HG03571 (cell line): Measurements from ENCODE around the gene DOK7.
"Not testable (repeated sequence)": the region's sequence is repeated elsewhere in the genome, so short reads cannot be mapped to it uniquely, and the experiment has no call there.

Source experiments
- ATAC-seq: cut with Tn5 transposase; IDR thresholded peaks from one replicate; pipeline ENCODE4 v1.9.1; 2021; ENCODE audit not compliant: unreplicated experiment

DOK7 gene

GRCh38 chr4:3442460-3442958, 20.6 kb upstream of the DOK7 start:
- no peak for ATAC-seq

- no peak for ATAC-seq
These were observed 20.0 kb upstream of the DOK7 start for GRCh38 chr4:3442959-3443749.

GRCh38 chr4:3443750-3444309, 19.3 kb upstream of the DOK7 start:
- no peak for ATAC-seq

GRCh38 chr4:3444351-3445110, 18.6 kb upstream of the DOK7 start:
- no peak for ATAC-seq

- no peak for ATAC-seq
These were observed 17.8 kb upstream of the DOK7 start for GRCh38 chr4:3445111-3445820.

- ATAC-seq = no peak
These were observed 17.1 kb upstream of the DOK7 start for GRCh38 chr4:3445829-3446545.

GRCh38 chr4:3446631-3447320, 16.3 kb upstream of the DOK7 start:
- ATAC-seq = no peak

GRCh38 chr4:3447431-3448395, 15.4 kb upstream of the DOK7 start:
- ATAC-seq = no peak

GRCh38 chr4:3449047-3449573, 14.0 kb upstream of the DOK7 start:
- ATAC-seq = no peak

- no peak for ATAC-seq
These were observed 13.3 kb upstream of the DOK7 start for GRCh38 chr4:3449574-3450534.

GRCh38 chr4:3450643-3451042, 12.5 kb upstream of the DOK7 start:
- ATAC-seq = no peak

GRCh38 chr4:3451956-3452355, 11.2 kb upstream of the DOK7 start:
- no peak for ATAC-seq

- ATAC-seq = no peak
These were observed 10.7 kb upstream of the DOK7 start for GRCh38 chr4:3452376-3452775.

- ATAC-seq = not testable (repeated sequence)
These were observed 7.5 kb upstream of the DOK7 start for GRCh38 chr4:3455596-3455995.

- no peak for ATAC-seq
These were observed 4.7 kb upstream of the DOK7 start for GRCh38 chr4:3458371-3458770.

- not testable (repeated sequence) for ATAC-seq
These were observed 4.0 kb upstream of the DOK7 start for GRCh38 chr4:3459156-3459555.

GRCh38 chr4:3460926-3461325, 2.2 kb upstream of the DOK7 start:
- no peak for ATAC-seq
